Measurements from ENCODE around the gene KLC1. TPM values are rescaled to one million over a fixed set of nuclear protein-coding genes. Genes with fewer than 3 reads are reported as not detected.

Gene KLC1
- total RNA-seq, 4 donors from 2014 or later = 236 to 340 (median 281) TPM

GRCh38 chr14:103707329-103708263, 78.6 kb downstream of the KLC1 start:
- H3K36me3 ChIP-seq = peaks cover 14 to 15% of the 10 kb centered on the region in 2 donors
- intact Hi-C loops (cut with DNase I) = no loop called here
- no peak for TF ChIP-seq POLR2A (IDR thresholded peaks at IDR 0.05)
- no peak overlapping the region for H3K27ac ChIP-seq
- DNase-seq = no peak
- peaks cover 14 to 17% of the 10 kb centered on the region in 2 donors for H3K4me1 ChIP-seq
- WGBS, 2 donors = 89 to 93% methylated on average over 16 to 18 of the region's 29 CpGs
- H3K4me3 ChIP-seq (replicated peaks in 1 of 3) = no peak overlapping the region
- H3K9me3 ChIP-seq = no peaks in the 10 kb centered on the region
- H3K27me3 ChIP-seq = no peaks in the 10 kb centered on the region

GRCh38 chr14:103708750-103709187, 79.8 kb downstream of the KLC1 start:
- no peak for DNase-seq
- H3K27ac ChIP-seq = no peak overlapping the region
- no peaks in the 10 kb centered on the region for H3K27me3 ChIP-seq
- WGBS, 2 donors = 86 to 91% methylated on average over 16 to 18 of the region's 18 CpGs
- H3K4me1 ChIP-seq = peaks cover 17 to 25% of the 10 kb centered on the region in 2 donors
- H3K9me3 ChIP-seq = no peaks in the 10 kb centered on the region
- H3K36me3 ChIP-seq = peaks cover 2 to 5% of the 10 kb centered on the region in 2 donors
- no peak overlapping the region for H3K4me3 ChIP-seq (replicated peaks in 1 of 3)
- TF ChIP-seq POLR2A (IDR thresholded peaks at IDR 0.05) (no peak), CTCF (IDR thresholded peaks at IDR 0.05) (no peak)
- intact Hi-C loops (cut with DNase I) = no loop called here

GRCh38 chr14:103709814-103710213, 80.8 kb downstream of the KLC1 start:
- no peak for TF ChIP-seq CTCF (IDR thresholded peaks at IDR 0.05)
- TF ChIP-seq POLR2A (IDR thresholded peaks at IDR 0.05) = no peak
- whole genome bisulfite sequencing, 2 donors = 92 to 93% methylated on average over 15 of the region's 15 CpGs
- no peak overlapping the region for H3K27ac ChIP-seq
- peaks cover 22 to 32% of the 10 kb centered on the region in 2 donors for H3K4me1 ChIP-seq
- no peaks in the 10 kb centered on the region for H3K27me3 ChIP-seq
- DNase-seq = no peak
- no peak overlapping the region for H3K4me3 ChIP-seq (replicated peaks in 1 of 3)
- intact Hi-C loops (cut with DNase I) = loop anchor here (10.0 kb wide), 1 partner anchor 145 kb away; the partner anchor contains the start of genes BAG5 and COA8
- H3K36me3 ChIP-seq = peaks cover 0 to 2% of the 10 kb centered on the region in 2 donors
- no peaks in the 10 kb centered on the region for H3K9me3 ChIP-seq

- no peaks in the 10 kb centered on the region for H3K9me3 ChIP-seq
- 59 to 77% methylated on average over 9 of the region's 9 CpGs for WGBS, 2 donors
- H3K27ac ChIP-seq = peak overlapping the region in 1 of 3 donors; percentile 76
- no peak for TF ChIP-seq CTCF (IDR thresholded peaks at IDR 0.05)
- no peak for TF ChIP-seq POLR2A (IDR thresholded peaks at IDR 0.05)
- no peak for DNase-seq
- H3K4me1 ChIP-seq = peaks cover 23 to 34% of the 10 kb centered on the region in 2 donors
- H3K4me3 ChIP-seq (replicated peaks in 1 of 3) = no peak overlapping the region
- no peaks in the 10 kb centered on the region for H3K27me3 ChIP-seq
- intact Hi-C loops (cut with DNase I) = loop anchor here (10.0 kb wide), 1 partner anchor 146 kb away; the partner anchor contains the start of genes BAG5 and COA8
- peaks cover 0 to 2% of the 10 kb centered on the region in 2 donors for H3K36me3 ChIP-seq
These were observed 81.9 kb downstream of the KLC1 start for GRCh38 chr14:103710771-103711377.

- peaks cover 27 to 37% of the 10 kb centered on the region in 2 donors for H3K4me1 ChIP-seq
- no peak overlapping the region for H3K4me3 ChIP-seq (replicated peaks in 1 of 3)
- 59 to 60% methylated on average over 16 to 24 of the region's 27 CpGs for WGBS, 2 donors
- peak; percentile 90 to 94 for DNase-seq
- H3K36me3 ChIP-seq = peaks cover 0 to 2% of the 10 kb centered on the region in 2 donors
- TF ChIP-seq CTCF (IDR thresholded peaks at IDR 0.05) (no peak), POLR2A (IDR thresholded peaks at IDR 0.05) (no peak)
- H3K9me3 ChIP-seq = no peaks in the 10 kb centered on the region
- intact Hi-C loops (cut with DNase I) = loop anchor here (10.0 kb wide), 1 partner anchor 147 kb away; the partner anchor contains the start of genes BAG5 and COA8
- peak overlapping the region; percentile 68 to 77 (median 76) for H3K27ac ChIP-seq
- no peaks in the 10 kb centered on the region for H3K27me3 ChIP-seq
These were observed 82.8 kb downstream of the KLC1 start for GRCh38 chr14:103711516-103712431.
